Astrocyte of the cerebellum (primary cell): Measurements from ENCODE around the gene OR1A2.

Source experiments
- DNase-seq: peaks from one replicate; pipeline ENCODE4 v3.0.0-alpha.2; 2011; ENCODE audit warnings: low read depth
- H3K4me3 ChIP-seq: 2 replicates; pipeline ENCODE4 v1.5.1; 2011; ENCODE audit warnings: mild to moderate bottlenecking, low read depth, low read length, moderate library complexity
- CTCF ChIP-seq: IDR thresholded peaks from 2 replicates; pipeline ENCODE4 v1.5.1; 2012; ENCODE audit warnings: low read length, low read depth, moderate library complexity, mild to moderate bottlenecking; ENCODE audit errors: missing control alignments
- in situ Hi-C: cut with HindIII; loops from 2 replicates; pipeline ENCODE4 v1.10.0; 2017; ENCODE audit warnings: low sequenced_read_pairs

Gene OR1A2, protein sequence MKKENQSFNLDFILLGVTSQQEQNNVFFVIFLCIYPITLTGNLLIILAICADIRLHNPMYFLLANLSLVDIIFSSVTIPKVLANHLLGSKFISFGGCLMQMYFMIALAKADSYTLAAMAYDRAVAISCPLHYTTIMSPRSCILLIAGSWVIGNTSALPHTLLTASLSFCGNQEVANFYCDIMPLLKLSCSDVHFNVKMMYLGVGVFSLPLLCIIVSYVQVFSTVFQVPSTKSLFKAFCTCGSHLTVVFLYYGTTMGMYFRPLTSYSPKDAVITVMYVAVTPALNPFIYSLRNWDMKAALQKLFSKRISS

GRCh38 chr17:3197219-3197618, at the start of gene OR1A2:
Gene OR1A2 (plus strand): TSS chr17:3197519. CDS start chr17:3197519, 0 bp downstream.
- no peak for DNase-seq
- no peak within 1 kb of the TSS for H3K4me3 ChIP-seq
- no peak for TF ChIP-seq CTCF
- in situ Hi-C loops = no loop called here

GRCh38 chr17:3157218-3157617, 40.1 kb upstream of the OR1A2 start:
- no peak overlapping the region for H3K4me3 ChIP-seq
- no peak for TF ChIP-seq CTCF
- in situ Hi-C loops = no loop called here
- DNase-seq = no peak

GRCh38 chr17:3167574-3167973, 29.7 kb upstream of the OR1A2 start:
- in situ Hi-C loops = no loop called here
- TF ChIP-seq CTCF = no peak
- DNase-seq = no peak
- H3K4me3 ChIP-seq = no peak overlapping the region

- in situ Hi-C loops = no loop called here
- TF ChIP-seq CTCF = no peak
- no peak for DNase-seq
- H3K4me3 ChIP-seq = no peak overlapping the region
Observed at GRCh38 chr17:3189961-3190360, 7.4 kb upstream of the OR1A2 start.

DNA sequence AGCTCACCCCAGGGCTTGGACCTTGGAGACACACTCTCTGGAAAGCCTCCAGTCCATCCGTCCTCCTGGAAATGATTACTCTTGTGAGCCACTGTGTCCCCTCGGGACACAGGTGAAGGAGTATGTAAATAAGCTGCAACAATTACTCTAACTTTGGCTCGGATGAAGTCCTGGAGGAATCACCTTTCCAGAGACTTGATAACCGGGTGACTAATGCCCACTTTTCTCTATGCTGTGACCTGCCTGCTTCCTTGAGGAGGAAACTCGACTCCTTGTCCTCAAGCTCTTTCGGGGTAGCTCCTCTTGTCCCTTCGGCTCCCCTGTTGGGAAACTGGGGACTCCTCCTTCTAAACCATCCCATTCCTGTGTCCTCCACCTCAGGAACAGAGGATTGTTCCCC, 10.0 kb downstream of the OR1A2 start, which contains the start of gene OR1A1:
Gene OR1A1 (plus strand): TSS at position 301 of the 400 bp plus-strand sequence. CDS start 7,954 bp downstream, outside the sequence.
- no peak for DNase-seq
- H3K4me3 ChIP-seq = no peak within 1 kb of the TSS
- in situ Hi-C loops = no loop called here
- TF ChIP-seq CTCF = no peak

DNA sequence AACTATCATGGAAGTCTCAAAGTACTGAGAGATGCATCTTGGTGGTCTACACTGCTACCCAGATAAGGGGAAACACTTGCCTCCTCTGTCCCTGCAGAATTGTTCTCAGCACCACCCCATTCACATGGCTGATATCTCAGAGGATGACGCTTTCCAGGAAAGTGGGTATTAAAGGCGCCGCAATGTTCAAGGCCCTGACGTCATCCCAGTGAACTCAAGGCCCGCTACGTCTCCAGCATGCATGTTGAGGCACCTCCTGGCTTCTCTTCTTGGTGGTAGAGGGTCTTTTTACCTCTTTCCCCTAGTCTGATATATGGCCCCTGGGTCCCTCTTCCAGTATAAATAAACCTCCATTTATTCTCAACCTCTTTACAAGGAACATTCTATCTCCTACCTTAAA, 11.2 kb downstream of the OR1A2 start:
- no peak overlapping the region for H3K4me3 ChIP-seq
- DNase-seq = no peak
- no peak for TF ChIP-seq CTCF
- in situ Hi-C loops = no loop called here
